22Rv1 (cell line): ENCODE data around the gene BATF3.
"Not testable (repeated sequence)": the region's sequence is repeated elsewhere in the genome, so short reads cannot be mapped to it uniquely, and the experiment has no call there.

ENCODE experiments used
- ZFX ChIP-seq: fragments of 450-650 bp; IDR thresholded peaks from 2 replicates; pipeline ENCODE4 v1.6.1; 2017; ENCODE audit warnings: antibody characterized with exemption, borderline replicate concordance
- TF ChIP-seq, protein P1 (sequence below): fragments of 450-650 bp; IDR thresholded peaks from 2 replicates; pipeline ENCODE4 v1.5.1; 2017; ENCODE audit warnings: mild to moderate bottlenecking

GRCh38 chr1:212639524-212639923 is 60.1 kb downstream of the BATF3 start:
- TF ChIP-seq, protein P1, sequence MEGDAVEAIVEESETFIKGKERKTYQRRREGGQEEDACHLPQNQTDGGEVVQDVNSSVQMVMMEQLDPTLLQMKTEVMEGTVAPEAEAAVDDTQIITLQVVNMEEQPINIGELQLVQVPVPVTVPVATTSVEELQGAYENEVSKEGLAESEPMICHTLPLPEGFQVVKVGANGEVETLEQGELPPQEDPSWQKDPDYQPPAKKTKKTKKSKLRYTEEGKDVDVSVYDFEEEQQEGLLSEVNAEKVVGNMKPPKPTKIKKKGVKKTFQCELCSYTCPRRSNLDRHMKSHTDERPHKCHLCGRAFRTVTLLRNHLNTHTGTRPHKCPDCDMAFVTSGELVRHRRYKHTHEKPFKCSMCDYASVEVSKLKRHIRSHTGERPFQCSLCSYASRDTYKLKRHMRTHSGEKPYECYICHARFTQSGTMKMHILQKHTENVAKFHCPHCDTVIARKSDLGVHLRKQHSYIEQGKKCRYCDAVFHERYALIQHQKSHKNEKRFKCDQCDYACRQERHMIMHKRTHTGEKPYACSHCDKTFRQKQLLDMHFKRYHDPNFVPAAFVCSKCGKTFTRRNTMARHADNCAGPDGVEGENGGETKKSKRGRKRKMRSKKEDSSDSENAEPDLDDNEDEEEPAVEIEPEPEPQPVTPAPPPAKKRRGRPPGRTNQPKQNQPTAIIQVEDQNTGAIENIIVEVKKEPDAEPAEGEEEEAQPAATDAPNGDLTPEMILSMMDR = not testable (repeated sequence)
- not testable (repeated sequence) for TF ChIP-seq ZFX
